Hepatocyte (in vitro differentiated cells): ENCODE measurements around the gene OR8K5.

Experiments used
- EZH2 ChIP-seq: fragments of 200-600 bp; sonication (generic); IDR thresholded peaks from 2 replicates; pipeline ENCODE4 v1.6.1; 2016; ENCODE audit warnings: antibody characterized with exemption, mild to moderate bottlenecking, borderline replicate concordance
- EZH2phosphoT487 ChIP-seq: fragments of 200-600 bp; sonication (generic); IDR thresholded peaks from one replicate; pipeline ENCODE4 v1.6.1; 2018; ENCODE audit warnings: antibody characterized with exemption, mild to moderate bottlenecking, low read depth, moderate library complexity; ENCODE audit not compliant: unreplicated experiment, severe bottlenecking
- TF ChIP-seq, protein P1 (sequence below): fragments of 200-600 bp; sonication (generic); IDR thresholded peaks from 2 replicates; pipeline ENCODE4 v1.5.1; 2016; ENCODE audit warnings: antibody characterized with exemption, mild to moderate bottlenecking; ENCODE audit not compliant: poor library complexity

DNA sequence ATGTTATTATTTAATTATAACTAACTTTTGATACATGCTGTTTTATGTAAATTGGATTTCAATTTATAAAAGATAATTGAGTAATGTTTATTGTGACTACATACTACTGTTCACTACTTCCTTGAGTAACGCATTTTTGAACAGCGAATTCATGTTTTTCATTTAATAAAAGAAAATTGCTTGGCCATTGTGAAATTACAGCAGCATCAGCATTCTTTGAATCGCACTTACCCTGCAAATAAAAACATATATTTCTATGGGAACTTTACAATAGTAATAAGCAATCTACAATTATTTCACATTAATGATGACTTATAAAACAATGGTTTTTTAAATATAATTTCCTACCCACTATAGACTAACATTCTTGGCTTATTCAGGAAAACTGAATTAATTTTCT is 36.6 kb upstream of the OR8K5 start:
- TF ChIP-seq, protein P1, sequence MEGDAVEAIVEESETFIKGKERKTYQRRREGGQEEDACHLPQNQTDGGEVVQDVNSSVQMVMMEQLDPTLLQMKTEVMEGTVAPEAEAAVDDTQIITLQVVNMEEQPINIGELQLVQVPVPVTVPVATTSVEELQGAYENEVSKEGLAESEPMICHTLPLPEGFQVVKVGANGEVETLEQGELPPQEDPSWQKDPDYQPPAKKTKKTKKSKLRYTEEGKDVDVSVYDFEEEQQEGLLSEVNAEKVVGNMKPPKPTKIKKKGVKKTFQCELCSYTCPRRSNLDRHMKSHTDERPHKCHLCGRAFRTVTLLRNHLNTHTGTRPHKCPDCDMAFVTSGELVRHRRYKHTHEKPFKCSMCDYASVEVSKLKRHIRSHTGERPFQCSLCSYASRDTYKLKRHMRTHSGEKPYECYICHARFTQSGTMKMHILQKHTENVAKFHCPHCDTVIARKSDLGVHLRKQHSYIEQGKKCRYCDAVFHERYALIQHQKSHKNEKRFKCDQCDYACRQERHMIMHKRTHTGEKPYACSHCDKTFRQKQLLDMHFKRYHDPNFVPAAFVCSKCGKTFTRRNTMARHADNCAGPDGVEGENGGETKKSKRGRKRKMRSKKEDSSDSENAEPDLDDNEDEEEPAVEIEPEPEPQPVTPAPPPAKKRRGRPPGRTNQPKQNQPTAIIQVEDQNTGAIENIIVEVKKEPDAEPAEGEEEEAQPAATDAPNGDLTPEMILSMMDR = no peak
- TF ChIP-seq EZH2 (no peak), EZH2phosphoT487 (no peak)
